PFSK-1 (cell line): ENCODE results near the gene BRI3BP.

Experiments
- POLR2AphosphoS5 ChIP-seq: IDR thresholded peaks from 2 replicates; pipeline ENCODE4 v1.6.1; 2012; ENCODE audit warnings: low read depth, mild to moderate bottlenecking, control low read depth, low read length, moderate library complexity
- REST ChIP-seq, 2 experiments: IDR thresholded peaks; 2 replicates each; pipeline versions ENCODE4 v1.6.1 to v1.8.0; 2011 to 2012; ENCODE audit warnings: low read depth in 2 of 2, low read length in 2 of 2, control low read depth in 1 of 2, inconsistent platforms in 1 of 2, mild to moderate bottlenecking in 1 of 2, moderate library complexity in 1 of 2; ENCODE audit not compliant: insufficient read depth in 1 of 2
- SIN3A ChIP-seq: IDR thresholded peaks from 2 replicates; pipeline ENCODE4 v1.6.1; 2012; ENCODE audit warnings: mild to moderate bottlenecking, low read length, moderate library complexity, borderline replicate concordance; ENCODE audit not compliant: insufficient read depth
- TAF1 ChIP-seq: IDR thresholded peaks from 2 replicates; pipeline ENCODE4 v1.6.1; 2012; ENCODE audit warnings: low read length, control low read depth, borderline replicate concordance; ENCODE audit not compliant: insufficient read depth

- TF ChIP-seq TAF1 (no peak), REST (IDR thresholded peaks at IDR 0.05; ENCODE audit: insufficient read depth in 1 of 2, low read depth in 2 of 2, low read length in 2 of 2) (no peak), POLR2AphosphoS5 (no peak), SIN3A (no peak)
Observed at GRCh38 chr12:124972211-124972610, 21.2 kb upstream of the BRI3BP start.
